ENCODE measurements around the gene MRPL14. TPM values are rescaled to one million over a fixed set of nuclear protein-coding genes. Genes with fewer than 3 reads are reported as not detected.

Gene MRPL14
- total RNA-seq, 2 experiments from 2014 or later: 51.3 to 87.2 TPM

- intact Hi-C loops (cut with micrococcal nuclease; ENCODE audit: unreplicated experiment): no loop called here
These were observed 6.0 kb upstream of the MRPL14 start for GRCh38 chr6:44133003-44133931.

GRCh38 chr6:44132476-44132875, 5.2 kb upstream of the MRPL14 start:
- DNase-seq (ENCODE audit: low spot score): no peak

More at GRCh38 chr6:44133003-44133931, 6.0 kb upstream of the MRPL14 start:
- no peaks in the 10 kb centered on the region for H3K9me3 ChIP-seq (ENCODE audit: low read length)
- ChIA-PET POLR2A (no interaction called here), CTCF (ENCODE audit: unreplicated experiment) (no interaction called here)
- H2AFZ ChIP-seq (ENCODE audit: low read length): no peak overlapping the region
- TF ChIP-seq EZH2phosphoT487 (IDR thresholded peaks at IDR 0.05; ENCODE audit: borderline replicate concordance, low read depth, low read length) (no peak), CTCF (conservative IDR thresholded peaks at IDR 0.05; ENCODE audit: low read length) (no peak)
- no TSS peak for BruUV-seq (replicated peaks)
- no peaks in the 10 kb centered on the region for H3K79me2 ChIP-seq (ENCODE audit: insufficient read depth, low read depth, low read length)
- no peak overlapping the region for H3K27ac ChIP-seq (ENCODE audit: low read depth, low read length, poor library complexity, severe bottlenecking)
- no peak overlapping the region for H3K4me3 ChIP-seq (ENCODE audit: low read depth, low read length, poor library complexity, severe bottlenecking)
- DNase-seq (ENCODE audit: low spot score): no peak
- H4K20me1 ChIP-seq (ENCODE audit: insufficient read depth, low read length): no peaks in the 10 kb centered on the region
- H3K4me1 ChIP-seq (ENCODE audit: insufficient read depth, low read length, poor library complexity, severe bottlenecking): peaks cover 5% of the 10 kb centered on the region
- no peaks in the 10 kb centered on the region for H3K9me2 ChIP-seq (ENCODE audit: insufficient read depth, low read length)
- H3K36me3 ChIP-seq (ENCODE audit: insufficient read depth, low read length): no peaks in the 10 kb centered on the region
- peak overlapping the region; percentile 16; the same call in 1 of the 2 replicates for H3K4me2 ChIP-seq (ENCODE audit: low read length)

More at GRCh38 chr6:44132476-44132875, 5.2 kb upstream of the MRPL14 start:
- TF ChIP-seq EZH2phosphoT487 (IDR thresholded peaks at IDR 0.05; ENCODE audit: borderline replicate concordance, low read depth, low read length): no peak
- TF ChIP-seq CTCF (conservative IDR thresholded peaks at IDR 0.05; ENCODE audit: low read length): no peak
- no peaks in the 10 kb centered on the region for H3K36me3 ChIP-seq (ENCODE audit: insufficient read depth, low read length)
- no peak overlapping the region for H3K4me2 ChIP-seq (ENCODE audit: low read length)
- peaks cover 8% of the 10 kb centered on the region for H3K4me1 ChIP-seq (ENCODE audit: insufficient read depth, low read length, poor library complexity, severe bottlenecking)
- no peak overlapping the region for H3K27ac ChIP-seq (ENCODE audit: low read depth, low read length, poor library complexity, severe bottlenecking)
- H4K20me1 ChIP-seq (ENCODE audit: insufficient read depth, low read length): no peaks in the 10 kb centered on the region
- intact Hi-C loops (cut with micrococcal nuclease; ENCODE audit: unreplicated experiment): no loop called here
- no TSS peak for BruUV-seq (replicated peaks)
- no peak overlapping the region for H2AFZ ChIP-seq (ENCODE audit: low read length)
- no peak overlapping the region for H3K4me3 ChIP-seq (ENCODE audit: low read depth, low read length, poor library complexity, severe bottlenecking)
- no peaks in the 10 kb centered on the region for H3K79me2 ChIP-seq (ENCODE audit: insufficient read depth, low read depth, low read length)
- H3K9me3 ChIP-seq (ENCODE audit: low read length): no peaks in the 10 kb centered on the region
- POLR2A ChIA-PET: no interaction called here
- H3K9me2 ChIP-seq (ENCODE audit: insufficient read depth, low read length): no peaks in the 10 kb centered on the region
- CTCF ChIA-PET (ENCODE audit: unreplicated experiment): interaction anchor here (0.8 kb wide), 1 partner anchor 59 kb away, joined by 3 read pairs; no protein-coding TSS in a partner anchor

All from OCI-LY7 (cell line).